Mesothelial cell of epicardium (in vitro differentiated cells): ENCODE measurements around the gene PRR18. TPM values are rescaled to one million over a fixed set of nuclear protein-coding genes. Genes with fewer than 3 reads are reported as not detected.
A peak's percentile ranks its signal among the peaks of the same experiment; 100 is the strongest.

Experiments
- DNase-seq, 2 experiments: peaks; one replicate each; pipeline ENCODE4 v3.0.0; 2021; ENCODE audit warnings: low spot score in 2 of 2; ENCODE audit not compliant: unreplicated experiment in 2 of 2
- H3K27ac Mint-ChIP-seq: 2 replicates; pipeline ENCODE4 v1.8.0; 2021; ENCODE audit warnings: mixed read lengths
- H3K27me3 Mint-ChIP-seq: 2 replicates; pipeline ENCODE4 v1.8.0; 2021; ENCODE audit warnings: low read depth, mixed read lengths
- H3K36me3 Mint-ChIP-seq: 2 replicates; pipeline ENCODE4 v1.8.0; 2021; ENCODE audit warnings: mixed read lengths
- H3K4me1 Mint-ChIP-seq: 2 replicates; pipeline ENCODE4 v1.8.0; 2021; ENCODE audit warnings: mixed read lengths
- H3K4me3 Mint-ChIP-seq: 2 replicates; pipeline ENCODE4 v1.8.0; 2021; ENCODE audit warnings: mild to moderate bottlenecking, moderate library complexity, mixed read lengths
- H3K9me3 Mint-ChIP-seq: 2 replicates; pipeline ENCODE4 v1.8.0; 2021; ENCODE audit warnings: mixed read lengths
- CTCF ChIP-seq: fragments of 200-600 bp; sonication (generic); IDR thresholded peaks from one replicate; pipeline ENCODE4 v1.5.0; 2021; ENCODE audit warnings: antibody characterized with exemption; ENCODE audit not compliant: unreplicated experiment
- total RNA-seq: library from RNA; stranded (reverse); gene quantifications from 3 replicates; pipeline ENCODE4 v1.2.1, GENCODE V29; 2021

The PRR18 gene
- total RNA-seq, 1 donor from 2014 or later = 0.38 TPM

GRCh38 chr6:166306378-166307081, 1.7 kb downstream of the PRR18 start:
- Mint-ChIP-seq H3K9me3 (no peaks in the 10 kb centered on the region), H3K36me3 (no peaks in the 10 kb centered on the region), H3K4me1 (peaks cover 3% of the 10 kb centered on the region), H3K27ac (no peak overlapping the region), H3K27me3 (peaks cover 85% of the 10 kb centered on the region), H3K4me3 (peak overlapping the region; percentile 58)
- TF ChIP-seq CTCF = no peak
- no peak for DNase-seq

- peaks cover 78% of the 10 kb centered on the region for H3K27me3 Mint-ChIP-seq
- H3K4me3 Mint-ChIP-seq = no peak overlapping the region
- no peaks in the 10 kb centered on the region for H3K36me3 Mint-ChIP-seq
- no peak overlapping the region for H3K27ac Mint-ChIP-seq
- DNase-seq = no peak
- no peaks in the 10 kb centered on the region for H3K9me3 Mint-ChIP-seq
- peaks cover 3% of the 10 kb centered on the region for H3K4me1 Mint-ChIP-seq
- no peak for TF ChIP-seq CTCF
These were observed 2.6 kb downstream of the PRR18 start for GRCh38 chr6:166305562-166306117.

GRCh38 chr6:166304106-166304505, 4.1 kb downstream of the PRR18 start:
- no peaks in the 10 kb centered on the region for H3K36me3 Mint-ChIP-seq
- no peak for DNase-seq
- peaks cover 3% of the 10 kb centered on the region for H3K4me1 Mint-ChIP-seq
- H3K4me3 Mint-ChIP-seq = no peak overlapping the region
- peaks cover 65% of the 10 kb centered on the region for H3K27me3 Mint-ChIP-seq
- no peak for TF ChIP-seq CTCF
- no peaks in the 10 kb centered on the region for H3K9me3 Mint-ChIP-seq
- H3K27ac Mint-ChIP-seq = no peak overlapping the region

- peaks cover 6% of the 10 kb centered on the region for H3K9me3 Mint-ChIP-seq
- no peak for DNase-seq
- no peak for TF ChIP-seq CTCF
- H3K27ac Mint-ChIP-seq = no peak overlapping the region
- H3K4me3 Mint-ChIP-seq = no peak overlapping the region
- peaks cover 3% of the 10 kb centered on the region for H3K4me1 Mint-ChIP-seq
- peaks cover 1% of the 10 kb centered on the region for H3K36me3 Mint-ChIP-seq
- peaks cover 68% of the 10 kb centered on the region for H3K27me3 Mint-ChIP-seq
These were observed 6.3 kb downstream of the PRR18 start for GRCh38 chr6:166301611-166302529.

- Mint-ChIP-seq H3K4me3 (no peak overlapping the region), H3K27ac (no peak overlapping the region), H3K4me1 (no peaks in the 10 kb centered on the region), H3K9me3 (peaks cover 8% of the 10 kb centered on the region), H3K36me3 (peaks cover 1% of the 10 kb centered on the region), H3K27me3 (peaks cover 60% of the 10 kb centered on the region)
- DNase-seq = no peak
- TF ChIP-seq CTCF = no peak
These were observed 7.7 kb downstream of the PRR18 start for GRCh38 chr6:166300357-166300987.
